ACC112 (cell line): ENCODE data around the gene EBF3.
"Not testable (repeated sequence)": the region's sequence is repeated elsewhere in the genome, so short reads cannot be mapped to it uniquely, and the experiment has no call there.

Experiments
- H2AFZ ChIP-seq: fragments of 200-600 bp; sonication (generic); one replicate; pipeline ENCODE4 v1.6.0; 2017; ENCODE audit warnings: antibody characterized with exemption, low read length; ENCODE audit not compliant: unreplicated experiment
- H3K27ac ChIP-seq: fragments of 200-600 bp; sonication (generic); 2 replicates; pipeline ENCODE4 v1.5.1; 2014; ENCODE audit warnings: low read depth, mild to moderate bottlenecking, antibody characterized with exemption, low read length, moderate library complexity
- H3K27me3 ChIP-seq: fragments of 200-600 bp; sonication (generic); 2 replicates; pipeline ENCODE4 v1.6.1; 2014; ENCODE audit warnings: mild to moderate bottlenecking, antibody characterized with exemption, low read length, moderate library complexity, mixed read lengths; ENCODE audit not compliant: insufficient read depth
- H3K36me3 ChIP-seq: fragments of 200-600 bp; sonication (generic); 2 replicates; pipeline ENCODE4 v1.6.1; 2016; ENCODE audit warnings: mild to moderate bottlenecking, antibody characterized with exemption, low read length, moderate library complexity, mixed read lengths; ENCODE audit not compliant: insufficient read depth
- H3K4me1 ChIP-seq: fragments of 200-600 bp; sonication (generic); one replicate; pipeline ENCODE4 v1.6.1; 2016; ENCODE audit warnings: low read length, mixed read lengths; ENCODE audit not compliant: insufficient read depth, unreplicated experiment, control insufficient read depth
- H3K4me3 ChIP-seq: fragments of 200-600 bp; sonication (generic); 2 replicates; pipeline ENCODE4 v1.5.1; 2014; ENCODE audit warnings: mild to moderate bottlenecking, low read depth, low read length
- H3K79me2 ChIP-seq: fragments of 200-600 bp; sonication (generic); one replicate; pipeline ENCODE4 v1.6.0; 2016; ENCODE audit warnings: low read length; ENCODE audit not compliant: control insufficient read depth, unreplicated experiment, insufficient read depth

EBF3 gene

GRCh38 chr10:129921801-129922597 is 42.1 kb downstream of the EBF3 start:
- H3K27me3 ChIP-seq: no peaks in the 10 kb centered on the region
- no peak overlapping the region for H3K27ac ChIP-seq
- no peaks in the 10 kb centered on the region for H3K4me1 ChIP-seq
- no peak overlapping the region for H2AFZ ChIP-seq
- no peaks in the 10 kb centered on the region for H3K79me2 ChIP-seq
- no peaks in the 10 kb centered on the region for H3K36me3 ChIP-seq
- no peak overlapping the region for H3K4me3 ChIP-seq

GRCh38 chr10:129921065-129921670 is 42.9 kb downstream of the EBF3 start:
- Histone ChIP-seq H3K27ac (no peak overlapping the region), H3K4me1 (no peaks in the 10 kb centered on the region), H3K27me3 (no peaks in the 10 kb centered on the region), H3K36me3 (no peaks in the 10 kb centered on the region), H3K4me3 (no peak overlapping the region), H2AFZ (no peak overlapping the region), H3K79me2 (no peaks in the 10 kb centered on the region)

GRCh38 chr10:129920187-129920586 is 43.9 kb downstream of the EBF3 start:
- H3K36me3 ChIP-seq, H3K79me2 ChIP-seq, H2AFZ ChIP-seq, H3K4me3 ChIP-seq, H3K4me1 ChIP-seq, H3K27ac ChIP-seq, H3K27me3 ChIP-seq: not testable (repeated sequence)

GRCh38 chr10:129919358-129919757 is 44.7 kb downstream of the EBF3 start:
- Histone ChIP-seq H3K4me1 (no peaks in the 10 kb centered on the region), H3K4me3 (no peak overlapping the region), H3K36me3 (no peaks in the 10 kb centered on the region), H3K27me3 (no peaks in the 10 kb centered on the region), H3K79me2 (no peaks in the 10 kb centered on the region), H2AFZ (no peak overlapping the region), H3K27ac (no peak overlapping the region)

- H3K4me1 ChIP-seq: no peaks in the 10 kb centered on the region
- no peaks in the 10 kb centered on the region for H3K27me3 ChIP-seq
- no peaks in the 10 kb centered on the region for H3K36me3 ChIP-seq
- no peaks in the 10 kb centered on the region for H3K79me2 ChIP-seq
- no peak overlapping the region for H3K27ac ChIP-seq
- H3K4me3 ChIP-seq: no peak overlapping the region
- no peak overlapping the region for H2AFZ ChIP-seq
Measured at GRCh38 chr10:129918836-129919235, 45.2 kb downstream of the EBF3 start.

- Histone ChIP-seq H3K27me3 (no peaks in the 10 kb centered on the region), H2AFZ (no peak overlapping the region), H3K4me1 (no peaks in the 10 kb centered on the region), H3K27ac (no peak overlapping the region), H3K36me3 (no peaks in the 10 kb centered on the region), H3K79me2 (no peaks in the 10 kb centered on the region), H3K4me3 (no peak overlapping the region)
Measured at GRCh38 chr10:129918401-129918800, 45.7 kb downstream of the EBF3 start.

GRCh38 chr10:129917936-129918335 is 46.1 kb downstream of the EBF3 start:
- H3K36me3 ChIP-seq: no peaks in the 10 kb centered on the region
- H2AFZ ChIP-seq: no peak overlapping the region
- H3K79me2 ChIP-seq: no peaks in the 10 kb centered on the region
- no peaks in the 10 kb centered on the region for H3K4me1 ChIP-seq
- H3K27ac ChIP-seq: no peak overlapping the region
- H3K4me3 ChIP-seq: no peak overlapping the region
- H3K27me3 ChIP-seq: no peaks in the 10 kb centered on the region

- no peak overlapping the region for H3K4me3 ChIP-seq
- no peaks in the 10 kb centered on the region for H3K79me2 ChIP-seq
- H3K4me1 ChIP-seq: no peaks in the 10 kb centered on the region
- no peak overlapping the region for H2AFZ ChIP-seq
- H3K27ac ChIP-seq: no peak overlapping the region
- H3K36me3 ChIP-seq: no peaks in the 10 kb centered on the region
- H3K27me3 ChIP-seq: no peaks in the 10 kb centered on the region
Measured at GRCh38 chr10:129916506-129916995, 47.5 kb downstream of the EBF3 start.

- Histone ChIP-seq H3K4me1 (no peaks in the 10 kb centered on the region), H3K4me3 (no peak overlapping the region), H3K79me2 (no peaks in the 10 kb centered on the region), H3K27me3 (no peaks in the 10 kb centered on the region), H3K27ac (no peak overlapping the region), H3K36me3 (no peaks in the 10 kb centered on the region), H2AFZ (no peak overlapping the region)
Measured at GRCh38 chr10:129915526-129916378, 48.3 kb downstream of the EBF3 start.

GRCh38 chr10:129914960-129915359 is 49.1 kb downstream of the EBF3 start:
- Histone ChIP-seq H3K36me3 (no peaks in the 10 kb centered on the region), H2AFZ (no peak overlapping the region), H3K27me3 (no peaks in the 10 kb centered on the region), H3K4me1 (no peaks in the 10 kb centered on the region), H3K79me2 (no peaks in the 10 kb centered on the region), H3K27ac (no peak overlapping the region), H3K4me3 (no peak overlapping the region)
